Ammon's horn (tissue), 1 donor: Measurements from ENCODE around the gene PERCC1.
"Not testable (repeated sequence)": the region's sequence is repeated elsewhere in the genome, so short reads cannot be mapped to it uniquely, and the experiment has no call there.

Experiments
- DNase-seq: peaks from one replicate; pipeline ENCODE4 v3.0.0-alpha.2; 2016; ENCODE audit warnings: low spot score

The PERCC1 gene

GRCh38 chr16:1469693-1470201 is 38.9 kb downstream of the PERCC1 start:
- DNase-seq = no peak

GRCh38 chr16:1470481-1471251 is 39.8 kb downstream of the PERCC1 start:
- no peak for DNase-seq

GRCh38 chr16:1471569-1472194 is 40.8 kb downstream of the PERCC1 start:
- DNase-seq = no peak

- no peak for DNase-seq
Measured at GRCh38 chr16:1472974-1473373, 42.1 kb downstream of the PERCC1 start.

- no peak for DNase-seq
Measured at GRCh38 chr16:1474082-1474795, 43.4 kb downstream of the PERCC1 start.

GRCh38 chr16:1474796-1475551 is 44.1 kb downstream of the PERCC1 start, which contains the start of gene CLCN7:
CLCN7 (minus strand) TSS chr16:1475028; CDS start chr16:1474974, 54 bp downstream.
- peak; percentile 82 for DNase-seq

- no peak for DNase-seq
Measured at GRCh38 chr16:1475552-1476114, 44.8 kb downstream of the PERCC1 start.

- no peak for DNase-seq
Measured at GRCh38 chr16:1477033-1477432, 46.2 kb downstream of the PERCC1 start.

GRCh38 chr16:1478937-1479336 is 48.1 kb downstream of the PERCC1 start:
- DNase-seq = not testable (repeated sequence)

GRCh38 chr16:1481906-1482835 is 51.3 kb downstream of the PERCC1 start:
- no peak for DNase-seq
